GM12891 (cell line): ENCODE data around the gene ZNF862.
"Not testable (repeated sequence)": the region's sequence is repeated elsewhere in the genome, so short reads cannot be mapped to it uniquely, and the experiment has no call there.

Source experiments
- POLR2A ChIP-seq: IDR thresholded peaks from 2 replicates; pipeline ENCODE4 v1.6.1; 2011; ENCODE audit warnings: low read depth, low read length, control low read depth
- POLR2AphosphoS5 ChIP-seq: IDR thresholded peaks from 2 replicates; pipeline ENCODE4 v1.6.1; 2011; ENCODE audit warnings: low read depth, low read length, control low read depth
- TAF1 ChIP-seq: IDR thresholded peaks from 2 replicates; pipeline ENCODE4 v1.6.1; 2011; ENCODE audit warnings: low read depth, low read length, control low read depth

DNA sequence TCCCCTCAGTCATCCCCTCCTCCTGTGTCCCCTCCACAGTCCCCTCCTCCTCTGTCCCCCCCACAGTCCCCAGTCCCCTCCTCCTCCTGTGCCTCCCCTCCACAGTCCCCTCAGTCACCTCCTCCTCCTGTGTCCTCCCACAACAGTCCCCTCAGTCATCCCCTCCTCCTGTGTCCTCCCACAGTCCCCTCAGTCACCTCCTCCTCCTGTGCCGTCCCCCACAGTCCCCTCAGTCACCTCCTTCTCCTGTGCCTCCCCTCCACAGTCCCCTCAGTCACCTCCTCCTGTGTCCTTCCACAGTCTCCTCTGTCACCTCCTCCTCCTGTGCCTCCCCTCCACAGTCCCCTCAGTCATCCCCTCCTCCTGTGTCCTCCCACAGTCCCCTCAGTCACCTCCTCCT, 7.6 kb upstream of the ZNF862 start:
- TF ChIP-seq POLR2A, POLR2AphosphoS5, TAF1: not testable (repeated sequence)
